NOMO-1 treated with dmso at 0.1 percent for 144 hours (cell line): ENCODE measurements around the gene HLA-DMA.

ENCODE experiments used
- DNase-seq: peaks from one replicate; lab custom pipeline; 2025; ENCODE audit not compliant: unreplicated experiment; lab: John Stamatoyannopoulos, UW

The HLA-DMA gene

GRCh38 chr6:32974541-32975308 lies 21.8 kb upstream of the HLA-DMA start:
- no peak for DNase-seq

GRCh38 chr6:32974016-32974333 lies 21.1 kb upstream of the HLA-DMA start:
- DNase-seq: peak; percentile 42

GRCh38 chr6:32973144-32974015 lies 20.5 kb upstream of the HLA-DMA start:
- DNase-seq: peak; percentile 25

GRCh38 chr6:32972353-32973143 lies 19.7 kb upstream of the HLA-DMA start:
- DNase-seq: peak; percentile 88

GRCh38 chr6:32971581-32972352 lies 18.9 kb upstream of the HLA-DMA start:
- DNase-seq: peak; percentile 100

GRCh38 chr6:32971242-32971580 lies 18.3 kb upstream of the HLA-DMA start:
- no peak for DNase-seq

- DNase-seq: peak; percentile 60
Measured at GRCh38 chr6:32970413-32971241, 17.7 kb upstream of the HLA-DMA start.

- DNase-seq: peak; percentile 88
Measured at GRCh38 chr6:32969685-32970412, 17.0 kb upstream of the HLA-DMA start.

GRCh38 chr6:32968867-32969684 lies 16.2 kb upstream of the HLA-DMA start:
- peak; percentile 67 for DNase-seq

- peak; percentile 95 for DNase-seq
Measured at GRCh38 chr6:32968093-32968866, 15.4 kb upstream of the HLA-DMA start, which contains the start of gene BRD2. Gene BRD2 (plus strand): TSS chr6:32968594. CDS start chr6:32972899, 4,305 bp downstream.

GRCh38 chr6:32967151-32968091 lies 14.5 kb upstream of the HLA-DMA start:
- DNase-seq: peak; percentile 49

- DNase-seq: no peak
Measured at GRCh38 chr6:32964776-32965175, 11.9 kb upstream of the HLA-DMA start.

- no peak for DNase-seq
Measured at GRCh38 chr6:32963866-32964265, 11.0 kb upstream of the HLA-DMA start.

GRCh38 chr6:32962213-32962826 lies 9.4 kb upstream of the HLA-DMA start:
- no peak for DNase-seq

- DNase-seq: no peak
Measured at GRCh38 chr6:32960563-32960962, 7.7 kb upstream of the HLA-DMA start.

- no peak for DNase-seq
Measured at GRCh38 chr6:32956176-32956575, 3.3 kb upstream of the HLA-DMA start.
